HG02870 (cell line): ENCODE data around the gene MCM10.
A peak's percentile ranks its signal among the peaks of the same experiment; 100 is the strongest.

Experiments used
- ATAC-seq: cut with Tn5 transposase; IDR thresholded peaks from one replicate; pipeline ENCODE4 v1.9.1; 2021; ENCODE audit warnings: mild to moderate bottlenecking, moderate library complexity; ENCODE audit not compliant: unreplicated experiment

The MCM10 gene

DNA sequence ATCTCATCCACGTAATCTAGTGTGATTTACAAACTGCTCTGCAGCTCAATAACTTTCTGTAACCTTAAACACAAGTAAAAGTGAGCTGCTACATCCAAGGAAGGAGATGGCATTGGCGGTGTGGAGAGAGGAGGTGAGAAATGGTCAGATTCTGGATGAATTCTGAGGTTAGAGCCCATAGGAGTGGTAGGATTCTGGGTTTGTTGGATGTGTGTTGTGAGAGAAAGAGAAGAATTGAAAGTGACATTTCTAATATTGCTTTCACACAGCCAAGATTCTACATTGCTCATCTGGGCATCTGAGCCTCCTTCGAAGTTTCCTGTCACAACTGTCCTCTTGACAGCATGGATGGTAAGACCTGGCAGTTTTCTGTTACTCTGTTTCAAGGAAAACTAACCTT is 2.5 kb downstream of the MCM10 start:
- ATAC-seq = no peak

- ATAC-seq = no peak
Measured at GRCh38 chr10:13165177-13165576, 3.8 kb downstream of the MCM10 start.

- no peak for ATAC-seq
Measured at GRCh38 chr10:13167568-13167967, 6.2 kb downstream of the MCM10 start.

DNA sequence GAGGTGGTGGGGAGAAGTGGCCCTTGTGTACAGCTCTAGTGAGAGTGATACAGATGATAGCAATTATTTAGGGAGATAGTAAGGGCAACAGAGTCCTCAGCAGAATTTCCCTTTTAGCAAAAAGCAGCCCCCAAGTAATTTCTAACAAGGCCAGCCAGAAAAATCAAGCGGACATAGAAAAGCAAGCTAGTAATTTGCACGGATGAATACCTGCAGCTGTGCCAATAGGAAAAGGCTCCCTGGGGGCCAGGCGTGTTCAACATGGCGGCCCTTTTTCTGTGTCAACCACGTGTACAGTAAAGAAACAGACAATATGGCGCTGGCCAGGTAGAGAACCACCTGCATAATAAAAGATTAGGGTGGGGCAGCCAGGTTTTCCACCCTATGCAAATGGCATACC is 7.4 kb downstream of the MCM10 start:
- ATAC-seq = no peak

DNA sequence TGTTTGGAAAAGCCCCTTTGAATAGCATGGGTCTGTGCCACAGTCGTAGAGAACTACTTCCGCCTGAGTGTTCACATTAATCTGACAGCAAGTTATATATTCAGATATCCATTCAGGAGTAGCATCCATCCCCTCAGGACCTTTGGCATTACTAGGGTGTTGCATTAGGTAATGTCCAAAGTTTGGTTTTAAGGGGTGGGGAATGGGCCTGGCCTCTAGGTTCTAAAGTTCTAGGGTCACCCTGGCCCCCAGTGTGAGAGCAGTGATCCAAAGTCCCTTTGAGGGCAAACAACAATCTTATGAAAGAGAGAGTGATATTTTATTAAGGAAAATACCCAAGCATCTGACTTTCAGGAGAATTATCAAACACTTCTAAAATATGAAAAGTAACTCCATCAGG is 12.3 kb downstream of the MCM10 start:
- no peak for ATAC-seq

- ATAC-seq = peak; percentile 67
Measured at GRCh38 chr10:13180788-13181187, 19.4 kb downstream of the MCM10 start.

- ATAC-seq = no peak
Measured at GRCh38 chr10:13182424-13182823, 21.1 kb downstream of the MCM10 start.

- ATAC-seq = no peak
Measured at GRCh38 chr10:13183625-13184024, 22.3 kb downstream of the MCM10 start.

GRCh38 chr10:13184276-13184675 is 22.9 kb downstream of the MCM10 start:
- no peak for ATAC-seq

GRCh38 chr10:13184730-13185514 is 23.6 kb downstream of the MCM10 start:
- no peak for ATAC-seq

- ATAC-seq = no peak
Measured at GRCh38 chr10:13187135-13187534, 25.8 kb downstream of the MCM10 start.

DNA sequence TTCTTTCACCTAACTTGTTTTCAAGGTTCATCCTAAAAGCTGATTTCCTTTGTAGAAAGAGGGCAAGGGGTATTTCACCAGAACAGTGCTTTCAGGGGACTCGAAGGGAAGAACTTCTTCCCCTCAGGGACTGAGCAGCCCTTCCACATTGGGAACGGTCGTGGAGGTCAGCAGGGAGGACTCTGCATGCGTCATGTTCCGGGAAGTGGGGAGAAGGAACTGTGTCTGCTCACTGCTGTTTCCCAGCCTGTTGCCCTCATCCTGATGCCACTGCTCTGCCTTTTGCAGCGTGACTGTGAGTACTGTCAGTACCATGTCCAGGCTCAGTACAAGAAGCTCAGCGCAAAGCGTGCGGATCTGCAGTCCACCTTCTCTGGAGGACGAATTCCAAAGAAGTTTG is 27.2 kb downstream of the MCM10 start:
- ATAC-seq = no peak

- ATAC-seq = no peak
Measured at GRCh38 chr10:13189961-13190360, 28.6 kb downstream of the MCM10 start.

DNA sequence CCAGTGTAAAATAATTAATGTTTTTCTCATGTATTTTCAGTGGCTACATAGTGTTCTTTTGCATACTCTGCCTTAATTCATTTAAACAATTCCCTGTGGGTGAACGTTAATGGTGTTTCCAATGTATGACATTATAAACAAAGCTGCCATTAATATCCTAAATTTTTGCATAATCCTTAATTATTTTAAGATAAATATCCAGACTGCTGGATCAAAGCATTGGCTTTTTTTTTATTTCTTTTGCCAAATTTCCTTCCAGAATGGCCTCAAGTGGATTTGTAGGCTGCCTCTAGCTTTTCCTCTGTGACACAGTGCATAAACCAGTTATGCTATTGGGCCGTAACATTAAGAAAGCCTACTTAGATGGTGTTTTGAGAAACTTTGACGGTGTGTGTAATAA is 29.5 kb downstream of the MCM10 start:
- ATAC-seq = no peak

DNA sequence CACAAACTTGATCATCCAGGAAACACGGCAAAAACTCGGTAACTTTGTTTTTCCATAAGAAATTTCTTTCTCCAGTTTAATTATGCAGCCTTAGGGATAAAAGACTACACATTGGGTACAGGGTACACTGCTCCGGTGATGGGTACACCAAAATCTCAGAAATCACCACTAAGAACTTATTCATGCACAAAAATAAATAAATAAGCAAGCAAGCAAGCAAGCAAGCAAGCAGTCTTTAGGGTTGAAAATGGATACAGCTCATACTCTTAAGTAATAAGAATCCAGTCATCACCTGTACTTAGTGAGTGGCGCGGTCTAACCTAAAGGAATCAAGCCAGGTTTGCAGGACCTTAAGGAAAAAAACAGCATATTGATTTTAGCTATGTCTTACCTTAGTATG is 30.0 kb downstream of the MCM10 start:
- no peak for ATAC-seq

GRCh38 chr10:13193637-13194036 is 32.3 kb downstream of the MCM10 start:
- ATAC-seq = no peak

DNA sequence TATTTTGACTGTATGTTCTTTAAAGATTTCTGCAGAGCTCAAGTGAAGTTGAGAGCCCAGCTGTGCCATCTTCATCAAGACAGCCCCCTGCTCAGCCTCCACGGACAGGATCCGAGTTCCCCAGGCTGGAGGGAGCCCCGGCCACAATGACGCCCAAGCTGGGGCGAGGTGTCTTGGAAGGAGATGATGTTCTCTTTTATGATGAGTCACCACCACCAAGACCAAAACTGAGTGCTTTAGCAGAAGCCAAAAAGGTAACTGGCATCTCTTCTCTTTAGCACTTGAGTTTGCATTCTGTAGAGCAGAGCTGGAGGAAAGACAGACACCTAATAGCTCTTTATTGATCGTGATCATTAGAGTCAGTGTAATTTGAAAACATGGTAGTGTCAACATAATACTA is 33.7 kb downstream of the MCM10 start:
- ATAC-seq = no peak

DNA sequence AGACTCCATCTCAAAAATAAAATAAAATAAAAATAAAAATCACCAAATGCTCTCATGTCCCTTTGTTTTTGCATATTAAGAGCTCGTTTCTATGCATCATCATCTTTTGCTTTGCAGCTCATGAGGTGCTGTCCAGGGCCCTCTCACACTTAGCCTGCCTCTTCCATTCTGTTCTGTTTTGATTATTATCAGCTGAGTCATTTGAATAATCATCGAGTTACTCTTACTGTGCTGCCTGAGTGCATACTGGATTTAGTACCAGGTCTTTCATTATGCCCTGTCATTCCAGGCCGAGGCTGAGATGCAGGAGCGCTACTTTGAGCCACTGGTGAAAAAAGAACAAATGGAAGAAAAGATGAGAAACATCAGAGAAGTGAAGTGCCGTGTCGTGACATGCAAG is 39.8 kb downstream of the MCM10 start:
- ATAC-seq = no peak

DNA sequence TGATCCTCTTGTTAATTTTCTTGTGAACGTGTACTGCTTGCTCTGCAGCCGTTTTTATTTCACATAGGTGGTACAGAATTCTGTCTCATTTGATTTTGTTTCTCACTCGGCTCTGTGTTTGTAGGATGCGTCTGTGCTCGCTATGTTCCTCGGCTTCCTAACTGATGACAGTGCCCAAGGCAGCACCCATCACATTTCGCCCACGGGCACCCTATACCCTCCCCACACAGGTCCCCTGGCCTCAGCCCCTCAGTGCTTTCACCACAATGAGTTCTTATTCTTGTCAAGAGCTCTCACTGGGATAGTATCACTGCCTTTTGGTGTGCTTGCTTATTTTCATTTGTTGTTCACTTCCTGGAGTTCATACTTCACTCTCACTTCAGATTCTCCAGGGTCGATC is 44.7 kb downstream of the MCM10 start:
- ATAC-seq = no peak

GRCh38 chr10:13206546-13207443 is 45.4 kb downstream of the MCM10 start:
- ATAC-seq = no peak

- no peak for ATAC-seq
Measured at GRCh38 chr10:13213163-13213562, 51.8 kb downstream of the MCM10 start.

GRCh38 chr10:13218878-13219277 is 57.5 kb downstream of the MCM10 start:
- no peak for ATAC-seq
